Measurements from ENCODE around the gene FOLH1.
"Not testable (repeated sequence)": the region's sequence is repeated elsewhere in the genome, so short reads cannot be mapped to it uniquely, and the experiment has no call there.

The FOLH1 gene

GRCh38 chr11:49208006-49208721 is at the start of gene FOLH1:
TSS of gene FOLH1 (minus strand) at chr11:49208602. CDS start at chr11:49208409, 193 bp downstream.
- peak; percentile 8 for DNase-seq (ENCODE audit: low spot score)

- DNase-seq (ENCODE audit: low spot score) = not testable (repeated sequence)
These were observed 46.7 kb upstream of the FOLH1 start for GRCh38 chr11:49255148-49255547.

- not testable (repeated sequence) for DNase-seq (ENCODE audit: low spot score)
These were observed 42.8 kb upstream of the FOLH1 start for GRCh38 chr11:49251212-49251611.

- not testable (repeated sequence) for DNase-seq (ENCODE audit: low spot score)
These were observed 42.2 kb upstream of the FOLH1 start for GRCh38 chr11:49250398-49251115.

GRCh38 chr11:49249363-49249762 is 41.0 kb upstream of the FOLH1 start:
- DNase-seq (ENCODE audit: low spot score) = not testable (repeated sequence)

- DNase-seq (ENCODE audit: low spot score) = not testable (repeated sequence)
These were observed 25.3 kb upstream of the FOLH1 start for GRCh38 chr11:49233685-49234084.

- DNase-seq (ENCODE audit: low spot score) = not testable (repeated sequence)
These were observed 24.6 kb upstream of the FOLH1 start for GRCh38 chr11:49233019-49233418.

- not testable (repeated sequence) for DNase-seq (ENCODE audit: low spot score)
These were observed 23.3 kb upstream of the FOLH1 start for GRCh38 chr11:49231725-49232124.

- not testable (repeated sequence) for DNase-seq (ENCODE audit: low spot score)
These were observed 22.1 kb upstream of the FOLH1 start for GRCh38 chr11:49230534-49230933.

- DNase-seq (ENCODE audit: low spot score) = not testable (repeated sequence)
These were observed 21.6 kb upstream of the FOLH1 start for GRCh38 chr11:49230001-49230400.

GRCh38 chr11:49229136-49229535 is 20.7 kb upstream of the FOLH1 start:
- DNase-seq (ENCODE audit: low spot score) = not testable (repeated sequence)

- not testable (repeated sequence) for DNase-seq (ENCODE audit: low spot score)
These were observed 16.9 kb upstream of the FOLH1 start for GRCh38 chr11:49225255-49225785.

- no peak for DNase-seq (ENCODE audit: low spot score)
These were observed 12.7 kb upstream of the FOLH1 start for GRCh38 chr11:49221112-49221511.

- DNase-seq (ENCODE audit: low spot score) = no peak
These were observed 4.7 kb upstream of the FOLH1 start for GRCh38 chr11:49213026-49213560.

- DNase-seq (ENCODE audit: low spot score) = not testable (repeated sequence)
These were observed 1.4 kb downstream of the FOLH1 start for GRCh38 chr11:49206999-49207398.

GRCh38 chr11:49202287-49202976 is 6.0 kb downstream of the FOLH1 start:
- no peak for DNase-seq (ENCODE audit: low spot score)

- not testable (repeated sequence) for DNase-seq (ENCODE audit: low spot score)
These were observed 11.6 kb downstream of the FOLH1 start for GRCh38 chr11:49196775-49197174.

- not testable (repeated sequence) for DNase-seq (ENCODE audit: low spot score)
These were observed 12.4 kb downstream of the FOLH1 start for GRCh38 chr11:49196002-49196401.

GRCh38 chr11:49190287-49190686 is 18.1 kb downstream of the FOLH1 start:
- not testable (repeated sequence) for DNase-seq (ENCODE audit: low spot score)

- not testable (repeated sequence) for DNase-seq (ENCODE audit: low spot score)
These were observed 22.2 kb downstream of the FOLH1 start for GRCh38 chr11:49186225-49186624.

GRCh38 chr11:49185597-49185996 is 22.8 kb downstream of the FOLH1 start:
- DNase-seq (ENCODE audit: low spot score) = not testable (repeated sequence)

GRCh38 chr11:49184756-49185155 is 23.6 kb downstream of the FOLH1 start:
- not testable (repeated sequence) for DNase-seq (ENCODE audit: low spot score)

Data from AG08396 (cell line).